HG03280 (cell line): ENCODE results near the gene GLTPD2.

Source experiments
- ATAC-seq: cut with Tn5 transposase; IDR thresholded peaks from one replicate; pipeline ENCODE4 v1.9.1; 2021; ENCODE audit warnings: mild to moderate bottlenecking, moderate library complexity; ENCODE audit not compliant: unreplicated experiment

Gene GLTPD2

DNA sequence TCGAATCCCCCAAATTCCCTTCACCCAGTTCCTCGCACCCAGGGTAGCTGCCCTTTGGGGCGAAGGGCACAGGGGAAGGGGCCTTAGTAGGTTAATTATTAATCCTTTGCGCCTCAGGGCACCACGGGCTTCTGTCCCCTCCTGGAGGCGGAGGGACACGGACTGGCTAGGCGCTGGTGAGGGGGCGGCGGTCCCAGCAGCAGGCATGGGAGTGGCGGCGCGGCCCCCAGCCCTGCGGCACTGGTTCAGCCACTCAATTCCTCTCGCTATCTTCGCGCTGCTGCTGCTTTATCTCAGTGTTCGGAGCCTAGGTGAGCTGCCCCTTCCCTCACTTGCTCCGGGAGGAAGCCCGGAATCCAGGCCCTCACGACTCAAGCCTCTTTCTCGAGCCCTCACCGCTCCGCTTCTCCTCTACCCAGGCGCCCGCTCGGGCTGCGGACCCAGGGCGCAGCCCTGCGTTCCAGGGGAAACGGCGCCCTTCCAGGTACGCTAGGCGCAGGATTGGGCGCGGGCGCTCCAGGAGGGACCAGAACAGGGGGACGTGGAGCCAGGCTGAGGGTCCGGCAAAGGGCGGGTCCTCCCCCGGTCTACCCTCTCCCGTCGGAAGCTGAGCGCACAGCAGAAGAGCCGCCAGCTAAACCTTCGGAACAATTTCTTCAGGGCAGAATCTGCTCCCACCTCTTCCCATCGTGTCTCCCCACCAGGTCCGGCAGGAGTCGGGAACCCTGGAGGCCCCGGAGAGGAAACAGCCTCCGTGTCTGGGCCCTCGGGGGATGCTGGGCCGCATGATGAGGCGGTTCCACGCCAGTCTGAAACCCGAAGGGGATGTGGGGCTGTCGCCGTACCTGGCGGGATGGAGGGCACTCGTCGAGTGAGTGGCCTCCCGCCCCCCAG is at the start of gene GLTPD2:
Gene GLTPD2, plus strand, starts transcription at position 158 of the 894 bp plus-strand sequence. Its CDS starts 48 bp downstream, at position 206.
- ATAC-seq = no peak

DNA sequence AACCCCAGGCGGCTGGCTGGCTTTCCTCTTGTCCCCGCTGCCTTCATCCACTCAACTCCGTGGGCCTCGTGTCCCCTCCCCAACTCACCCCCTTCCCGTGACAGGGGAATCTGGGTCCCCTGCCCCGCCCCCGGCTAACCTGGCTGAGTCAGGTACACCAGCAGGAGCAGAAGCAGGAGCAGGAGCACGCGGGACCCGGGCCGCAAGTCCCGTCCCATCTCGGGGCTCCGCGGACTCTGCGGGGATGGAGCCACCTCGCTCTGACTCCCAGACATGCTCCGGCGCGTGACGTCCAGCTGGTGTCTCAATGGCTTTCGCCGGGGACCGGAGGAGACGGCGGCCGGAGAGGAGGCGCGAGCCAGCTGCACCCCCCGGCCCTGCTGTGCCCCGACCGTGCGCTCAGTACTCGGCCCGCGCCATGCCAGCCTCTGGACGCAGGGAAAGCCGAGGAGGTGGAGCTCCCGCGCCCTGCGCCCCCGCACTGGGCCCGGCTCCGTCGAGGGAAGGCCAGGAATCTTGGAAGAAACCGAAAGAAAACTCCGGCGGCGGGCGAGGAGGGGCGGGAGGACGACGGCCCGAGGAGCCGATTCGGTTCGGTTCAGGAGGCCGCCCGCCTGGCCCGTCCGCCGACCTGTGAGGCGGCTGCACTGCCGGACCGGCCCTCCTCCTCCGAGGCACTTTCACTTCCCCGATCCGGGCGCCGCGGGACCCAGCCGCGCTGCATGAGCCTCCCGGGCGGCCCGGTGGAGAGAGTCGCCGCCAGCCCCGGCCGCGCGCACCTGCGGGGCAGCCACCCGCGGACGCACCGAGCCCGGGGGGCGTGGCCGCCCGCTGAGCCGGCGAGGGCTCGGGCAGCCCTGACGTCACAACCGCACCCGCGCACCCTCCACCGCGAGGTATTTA is 49.4 kb upstream of the GLTPD2 start, which contains the start of the genes CXCL16 and ZMYND15:
Gene CXCL16, minus strand, starts transcription at position 807 of the 903 bp plus-strand sequence. Its CDS starts 589 bp downstream, at position 218.
Gene ZMYND15, plus strand, starts transcription at position 712 of the 903 bp plus-strand sequence. CDS start 716 bp downstream, outside the sequence.
- peak; percentile 49 for ATAC-seq

DNA sequence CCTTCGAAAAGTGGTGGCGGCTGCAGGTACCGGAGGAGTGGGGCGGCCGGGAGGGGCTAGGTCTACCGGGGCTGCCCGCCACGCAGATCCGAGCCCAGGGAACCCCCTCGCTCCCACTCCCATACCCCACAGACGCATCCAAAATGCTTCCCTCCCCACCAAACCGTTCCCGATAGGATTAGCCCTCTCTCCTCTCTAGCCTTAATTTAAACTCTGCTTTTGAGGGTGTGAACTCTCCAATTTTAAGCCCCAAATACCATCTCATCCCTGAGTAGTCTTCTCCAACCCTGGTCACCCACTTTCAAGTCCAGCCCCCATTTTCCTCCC is 48.8 kb upstream of the GLTPD2 start:
- ATAC-seq = no peak

DNA sequence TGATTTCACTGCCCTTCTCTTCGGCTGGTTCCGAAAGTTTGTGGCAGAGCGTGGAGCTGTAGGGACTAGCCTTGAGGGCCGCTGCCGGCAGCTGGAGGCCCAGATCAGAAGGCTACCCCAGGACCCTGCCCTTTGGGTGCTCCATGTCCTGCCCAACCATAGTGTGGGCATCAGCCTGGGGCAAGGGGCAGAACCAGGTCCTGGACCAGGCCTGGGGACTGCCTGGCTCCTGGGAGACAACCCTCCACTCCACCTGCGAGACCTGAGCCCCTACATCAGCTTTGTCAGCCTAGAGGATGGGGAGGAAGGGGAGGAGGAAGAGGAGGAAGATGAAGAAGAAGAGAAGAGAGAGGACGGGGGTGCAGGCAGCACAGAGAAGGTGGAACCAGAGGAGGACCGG is 48.2 kb upstream of the GLTPD2 start:
- no peak for ATAC-seq

DNA sequence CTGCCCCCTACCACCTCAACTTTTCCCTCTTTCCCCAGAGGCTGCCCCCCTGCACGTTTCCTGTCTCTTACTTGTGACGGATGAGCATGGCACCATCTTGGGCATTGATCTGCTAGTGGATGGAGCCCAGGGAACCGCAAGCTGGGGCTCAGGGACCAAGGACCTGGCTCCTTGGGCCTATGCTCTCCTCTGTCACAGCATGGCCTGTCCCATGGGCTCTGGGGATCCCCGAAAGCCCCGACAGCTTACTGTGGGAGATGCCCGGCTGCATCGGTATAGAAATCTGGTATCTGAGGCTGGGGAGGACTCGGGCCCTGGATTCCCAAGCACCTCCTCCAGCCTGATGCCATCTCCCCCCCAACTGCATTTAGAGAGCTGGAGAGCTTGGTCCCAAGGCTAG is 47.2 kb upstream of the GLTPD2 start:
- no peak for ATAC-seq

DNA sequence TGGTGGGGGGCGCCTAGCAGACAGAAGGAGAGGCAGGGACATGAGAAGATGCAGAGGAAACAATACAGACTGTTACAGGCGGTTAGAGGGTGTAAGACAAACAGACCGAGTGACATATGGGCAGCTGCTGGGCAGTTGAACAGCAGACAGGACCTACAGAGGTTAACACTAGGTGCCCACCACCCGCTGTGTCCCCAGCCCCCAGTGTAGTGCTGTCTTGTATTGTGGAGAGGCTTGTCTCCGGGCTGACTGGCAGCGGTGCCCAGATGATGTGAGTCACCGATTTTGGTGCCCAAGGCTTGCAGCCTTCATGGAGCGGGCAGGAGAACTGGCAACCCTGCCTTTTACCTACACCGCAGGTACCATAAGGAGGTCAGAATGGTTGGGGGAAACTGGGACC is 46.6 kb upstream of the GLTPD2 start:
- ATAC-seq = no peak

DNA sequence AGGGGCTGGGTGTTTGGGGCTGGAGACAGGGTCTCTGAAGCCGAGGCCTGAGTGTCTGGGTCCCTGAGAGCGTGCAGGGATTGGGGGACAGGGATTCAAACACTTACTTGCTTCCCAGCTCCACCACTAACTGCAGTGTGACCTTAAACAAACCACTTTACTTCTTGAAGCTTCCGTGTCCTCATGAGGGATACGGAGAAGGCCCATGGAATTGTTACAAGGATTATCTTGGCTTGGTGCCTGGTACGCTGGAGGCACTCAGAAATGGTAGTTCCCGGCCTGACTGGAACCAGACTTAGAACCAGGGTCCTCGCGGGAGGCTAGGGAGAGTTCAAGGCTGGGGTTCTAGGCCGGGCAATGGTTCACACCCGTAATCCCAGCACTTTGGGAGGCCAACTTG is 46.1 kb upstream of the GLTPD2 start:
- no peak for ATAC-seq

DNA sequence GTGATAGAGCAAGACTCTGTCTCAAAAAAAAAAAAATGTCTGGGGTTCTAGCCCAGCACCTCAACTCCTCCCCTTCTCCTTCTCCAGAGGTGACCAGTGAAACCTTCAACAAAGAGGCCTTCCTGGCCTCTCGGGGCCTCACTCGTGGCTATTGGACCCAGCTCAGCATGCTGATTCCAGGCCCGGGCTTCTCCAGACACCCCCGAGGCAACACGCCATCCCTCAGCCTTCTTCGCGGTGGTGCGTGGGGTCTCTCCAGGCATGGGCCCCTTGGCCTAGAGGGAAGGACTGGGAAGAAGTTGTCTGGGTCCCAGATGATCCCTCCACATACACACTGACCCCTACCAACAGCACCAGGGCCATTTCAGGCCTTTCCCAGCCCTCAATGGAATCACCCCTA is 45.5 kb upstream of the GLTPD2 start:
- ATAC-seq = no peak

DNA sequence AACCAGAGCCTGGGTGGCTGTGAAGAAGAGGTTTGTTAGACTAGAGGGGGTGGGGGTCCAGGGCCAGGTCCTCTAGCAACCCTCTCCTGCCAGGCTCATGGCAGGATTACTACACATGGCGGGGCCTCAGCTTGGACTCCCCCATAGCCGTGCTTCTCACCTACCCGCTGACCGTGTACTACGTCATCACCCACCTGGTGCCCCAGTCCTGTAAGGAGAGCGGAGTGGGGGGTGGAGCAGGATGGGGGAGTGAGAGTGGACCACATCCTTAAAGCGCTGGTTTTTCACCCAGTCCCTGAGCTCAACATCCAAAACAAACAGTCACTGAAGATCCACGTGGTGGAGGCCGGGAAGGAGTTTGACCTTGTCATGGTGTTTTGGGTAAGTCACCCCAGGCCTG is 44.9 kb upstream of the GLTPD2 start:
- no peak for ATAC-seq

DNA sequence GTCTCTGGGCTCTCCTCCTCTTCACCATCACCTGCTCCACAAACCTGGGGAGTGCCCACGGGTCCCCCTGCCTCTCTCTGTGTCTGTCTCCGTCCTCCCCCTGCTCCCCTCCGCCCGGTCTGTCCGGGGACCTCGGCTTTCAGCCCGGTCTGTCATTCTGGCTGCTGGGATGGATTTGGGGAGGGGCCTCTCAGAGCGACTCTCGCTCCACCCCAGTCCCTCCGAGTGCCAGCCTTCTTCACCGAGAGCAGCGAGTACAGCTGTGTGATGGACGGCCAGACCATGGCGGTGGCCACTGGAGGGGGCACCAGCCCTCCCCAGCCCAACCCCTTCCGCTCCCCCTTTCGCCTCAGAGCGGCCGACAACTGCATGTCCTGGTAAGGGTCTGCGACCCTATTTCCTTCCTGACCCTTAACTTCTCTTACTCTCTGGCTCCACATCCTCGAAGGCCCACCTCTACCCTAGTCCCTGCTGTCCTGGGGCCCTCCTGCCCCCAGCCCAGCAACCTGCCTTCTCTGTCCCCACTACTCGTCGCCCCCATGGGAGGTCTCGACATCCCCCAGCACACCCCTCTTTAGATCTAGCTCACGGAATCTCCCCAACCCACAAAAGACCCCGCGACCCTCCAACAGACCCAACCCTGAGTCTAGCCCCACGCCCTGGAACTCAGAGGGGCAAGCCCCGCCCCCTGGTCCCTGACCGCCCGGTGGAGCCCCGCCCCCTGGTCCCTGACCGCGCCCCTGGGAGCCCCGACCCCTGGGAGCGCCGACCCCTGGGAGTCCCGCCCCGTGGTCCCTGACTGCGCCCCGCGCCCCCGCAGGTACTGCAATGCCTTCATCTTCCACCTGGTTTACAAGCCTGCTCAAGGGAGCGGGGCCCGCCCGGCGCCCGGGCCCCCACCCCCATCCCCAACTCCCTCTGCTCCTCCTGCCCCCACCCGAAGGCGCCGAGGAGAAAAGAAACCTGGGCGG is 43.5 kb upstream of the GLTPD2 start:
- no peak for ATAC-seq

DNA sequence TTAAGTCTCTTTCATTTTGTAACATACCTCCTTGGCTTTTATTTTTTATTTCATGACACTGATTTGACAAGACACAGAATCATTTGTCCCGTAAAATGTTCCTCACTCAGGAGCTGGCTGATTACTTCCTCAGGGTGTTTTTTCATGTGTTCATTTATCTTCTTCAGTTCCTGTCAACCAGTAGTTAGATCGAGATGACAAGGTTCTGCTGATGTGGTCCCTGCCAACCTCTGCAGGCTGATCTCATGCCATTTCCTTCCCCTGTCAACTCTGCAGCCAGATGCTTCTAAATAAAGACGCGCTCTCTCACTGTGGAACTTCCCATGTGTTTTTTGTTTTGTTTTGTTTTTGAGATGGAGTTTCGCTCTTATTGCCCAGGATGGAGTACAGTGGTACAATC is 40.9 kb upstream of the GLTPD2 start:
- no peak for ATAC-seq

DNA sequence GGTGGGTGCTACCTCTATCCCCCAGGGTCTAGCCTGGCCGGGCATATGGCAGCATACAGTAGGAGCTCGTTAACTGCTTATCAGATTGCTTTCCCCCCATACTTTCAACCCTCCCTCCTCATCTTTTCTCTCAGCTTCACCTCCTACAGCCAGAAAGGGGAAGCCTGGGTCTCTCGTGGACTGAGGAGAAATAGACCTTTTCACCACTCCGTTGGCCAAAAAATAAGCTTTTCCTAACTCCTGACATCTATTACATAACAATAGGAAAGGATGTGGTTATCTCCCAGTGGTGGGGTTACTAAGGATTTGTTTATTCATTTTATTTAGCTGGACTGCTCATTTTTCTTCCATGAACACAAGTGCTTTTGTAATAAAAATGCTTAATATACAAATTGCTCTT is 40.1 kb upstream of the GLTPD2 start:
- ATAC-seq = no peak

DNA sequence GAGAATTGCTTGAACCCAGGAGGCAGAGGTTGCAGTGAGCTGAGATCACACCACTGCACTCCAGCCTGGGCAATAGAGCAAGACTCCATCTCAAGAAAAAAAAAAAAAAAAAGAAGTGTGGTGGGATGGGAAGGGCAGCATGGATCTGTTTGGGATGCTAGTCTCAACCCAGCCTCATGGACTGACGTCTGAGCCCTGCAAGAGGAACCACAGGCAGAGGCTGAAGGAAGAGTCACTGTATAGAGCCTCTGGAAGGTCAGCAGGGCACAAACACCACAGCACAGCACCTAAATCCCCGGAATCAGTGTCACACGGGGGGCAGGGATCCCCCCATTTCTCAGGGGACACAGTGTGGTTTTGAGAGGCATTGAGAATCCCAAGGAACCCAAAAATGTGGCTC is 38.2 kb upstream of the GLTPD2 start:
- ATAC-seq = no peak

DNA sequence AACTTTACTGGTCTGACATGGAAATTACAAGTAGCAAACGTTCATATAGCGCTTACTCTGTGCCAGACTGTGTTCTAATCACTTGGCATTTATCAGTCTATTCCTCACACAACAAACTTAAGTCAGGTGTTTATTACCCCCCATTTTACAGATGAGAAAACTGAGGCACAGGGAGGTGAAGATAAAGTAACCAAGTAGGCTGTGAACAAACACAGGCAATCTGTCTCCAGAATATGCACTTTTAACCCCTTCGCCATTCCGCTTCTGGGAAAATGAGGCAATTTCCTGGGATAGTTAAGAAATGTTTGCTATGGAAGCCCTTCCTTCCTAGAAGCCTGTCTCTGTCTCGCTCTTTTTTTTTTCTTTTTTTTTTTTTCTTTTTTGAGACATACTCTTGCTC is 36.8 kb upstream of the GLTPD2 start:
- ATAC-seq = no peak

DNA sequence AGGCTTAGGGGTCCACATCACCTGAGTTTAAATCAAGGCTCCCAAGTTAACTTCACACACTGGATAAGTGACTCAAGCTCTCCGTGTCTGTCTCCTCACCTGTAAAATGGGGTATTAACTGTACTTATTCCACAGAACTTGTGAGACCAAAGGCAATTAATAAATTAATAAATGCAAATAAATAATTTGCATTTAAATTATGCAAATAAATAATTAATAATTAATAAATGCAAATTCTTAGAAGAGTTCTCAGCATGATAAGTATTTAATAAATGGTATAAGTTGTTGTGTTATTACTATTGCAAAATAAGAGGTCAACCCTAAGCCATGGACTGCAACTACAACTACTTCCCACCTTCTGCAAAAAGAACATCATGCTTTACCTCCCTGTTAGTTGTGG is 35.4 kb upstream of the GLTPD2 start:
- ATAC-seq = no peak

DNA sequence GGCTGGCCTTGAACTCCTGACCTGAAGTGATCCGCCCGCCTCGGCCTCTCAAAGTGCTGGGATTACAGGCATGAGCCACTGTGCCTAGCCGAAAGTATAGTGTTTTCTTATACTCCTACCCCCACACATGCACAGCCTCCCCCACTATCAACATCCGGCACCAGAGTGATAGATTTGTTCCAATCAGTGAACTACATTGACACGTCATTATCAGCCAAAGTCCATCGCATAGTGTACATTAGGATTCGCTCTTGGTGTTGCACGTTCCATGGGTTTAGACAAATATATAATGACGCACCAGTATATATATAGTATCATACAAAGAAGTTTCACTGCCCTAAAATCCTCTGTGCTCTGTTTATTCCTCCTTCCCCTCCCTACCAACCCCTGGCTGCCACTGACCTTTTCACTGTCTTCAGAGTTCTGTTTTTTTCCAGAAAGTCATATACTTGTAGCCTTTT is 29.0 kb upstream of the GLTPD2 start:
- no peak for ATAC-seq

DNA sequence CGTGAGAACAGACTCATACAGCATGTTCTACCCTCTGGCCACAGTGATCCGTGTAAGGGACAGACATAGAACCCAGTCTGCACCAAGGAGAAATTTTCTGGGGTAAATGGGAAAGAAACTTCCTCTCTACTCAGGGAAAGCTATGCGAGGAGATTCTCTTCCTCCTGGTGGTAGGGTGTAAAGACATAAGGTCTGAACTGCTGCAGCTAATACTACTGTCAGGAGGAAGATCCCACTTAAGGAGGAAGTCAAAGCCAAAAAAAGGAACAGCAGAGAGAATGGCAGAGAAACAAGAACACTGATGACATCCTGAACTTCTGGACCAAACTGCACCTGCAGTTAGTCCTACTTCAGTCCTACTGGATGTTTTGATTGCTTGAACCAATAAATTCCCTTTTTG is 24.2 kb upstream of the GLTPD2 start:
- ATAC-seq = no peak

DNA sequence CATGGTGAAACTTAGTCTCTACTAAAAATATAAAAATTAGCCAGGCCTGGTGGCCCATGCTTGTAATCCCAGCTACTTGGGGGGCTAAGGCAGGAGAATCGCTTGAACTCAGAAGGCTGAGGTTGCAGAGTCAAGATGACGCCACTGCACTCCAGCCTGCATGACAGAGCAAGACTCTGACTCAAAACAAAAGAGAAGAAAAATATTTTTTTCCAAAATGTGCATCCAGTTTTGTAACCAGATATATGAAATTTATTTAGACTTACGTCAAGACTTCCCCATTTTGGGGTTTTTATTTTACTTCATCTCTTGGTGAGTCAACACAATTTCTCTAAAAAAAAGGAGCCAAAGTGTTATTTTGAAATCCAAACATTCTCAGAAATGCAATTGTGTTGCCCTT is 22.6 kb upstream of the GLTPD2 start:
- ATAC-seq = no peak

DNA sequence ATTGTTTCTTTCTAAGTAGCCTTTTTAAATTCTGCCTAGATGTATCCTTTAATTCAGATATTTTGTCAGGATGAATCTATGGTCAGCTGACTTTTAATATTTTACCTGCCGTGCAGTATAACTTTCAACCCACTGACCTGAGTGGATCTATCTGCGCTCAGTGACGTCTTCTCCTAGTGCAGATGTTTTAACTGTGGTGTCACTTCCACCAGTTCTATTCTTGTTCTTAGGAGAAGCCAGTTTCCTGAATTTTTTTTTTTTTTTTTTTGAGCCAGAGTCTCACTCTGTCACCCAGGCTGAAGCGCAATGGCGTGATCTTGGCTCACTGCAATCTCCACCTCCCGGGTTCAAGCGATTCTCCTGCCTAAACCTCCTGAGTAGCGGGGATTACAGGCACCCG is 22.0 kb upstream of the GLTPD2 start:
- no peak for ATAC-seq

DNA sequence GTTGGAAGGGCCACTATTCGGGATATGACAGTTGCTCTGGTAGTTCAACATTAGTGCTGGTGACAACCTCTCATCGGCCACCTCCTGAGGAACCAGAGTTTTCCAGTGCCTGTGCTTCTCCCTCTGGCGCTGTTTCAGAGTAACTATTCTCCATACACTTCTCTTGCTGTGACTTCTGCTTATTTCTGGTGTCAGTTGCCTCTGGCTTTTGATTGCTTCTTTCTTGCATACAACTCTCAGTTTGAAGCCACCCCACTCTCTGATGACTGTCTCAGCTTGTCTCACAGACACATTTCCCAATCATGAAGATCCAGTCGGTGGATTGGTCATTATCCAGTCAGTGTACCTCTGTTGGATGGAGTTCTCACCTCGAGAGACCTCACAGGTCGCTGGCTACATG is 20.5 kb upstream of the GLTPD2 start:
- ATAC-seq = no peak

DNA sequence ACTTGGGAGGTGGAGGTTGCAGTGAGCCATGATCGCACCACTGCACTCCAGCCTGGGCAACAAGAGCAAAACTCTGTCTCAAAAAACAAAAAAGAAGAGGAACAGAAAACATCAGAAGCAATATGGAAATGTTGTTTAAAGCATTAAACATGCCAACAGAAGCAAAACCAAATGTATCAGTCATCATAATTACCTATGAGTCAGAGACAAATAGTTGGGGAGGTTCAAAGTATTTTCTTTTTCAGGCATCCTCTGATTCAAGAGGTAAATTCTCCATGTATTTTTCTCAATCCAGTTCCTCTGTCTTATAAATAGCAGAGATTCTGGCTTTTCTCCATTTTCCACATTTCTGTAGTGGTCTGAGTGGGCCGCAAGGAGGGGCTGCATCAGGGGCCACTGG is 19.1 kb upstream of the GLTPD2 start:
- no peak for ATAC-seq
